SK-N-SH treated with all-trans-retinoic acid at 6 μM for 48 hours (cell line): ENCODE measurements around the gene MYO3A.

Experiments used
- ARNTL ChIP-seq: fragments of 450-650 bp; formaldehyde crosslinking; IDR thresholded peaks from 2 replicates; pipeline ENCODE4 v1.5.0; 2020; ENCODE audit warnings: low read depth, mild to moderate bottlenecking, moderate library complexity, borderline replicate concordance
- BACH2 ChIP-seq: fragments of 250-450 bp; sonication (Bioruptor Pico); IDR thresholded peaks from 2 replicates; pipeline ENCODE4 v1.9.0; 2021; ENCODE audit warnings: mild to moderate bottlenecking, borderline replicate concordance
- CSDC2 ChIP-seq: fragments of 250-450 bp; sonication (Bioruptor Pico); IDR thresholded peaks from 2 replicates; pipeline ENCODE4 v1.5.0; 2020; ENCODE audit warnings: mild to moderate bottlenecking, moderate library complexity
- CSRNP3 ChIP-seq: fragments of 250-450 bp; sonication (Bioruptor Pico); IDR thresholded peaks from 2 replicates; pipeline ENCODE4 v1.5.1; 2021; ENCODE audit warnings: mild to moderate bottlenecking, moderate library complexity
- GLIS3 ChIP-seq: fragments of 250-450 bp; sonication (Bioruptor Pico); IDR thresholded peaks from 2 replicates; pipeline ENCODE4 v1.5.0; 2020; ENCODE audit warnings: mild to moderate bottlenecking, moderate library complexity
- ISL1 ChIP-seq: fragments of 250-450 bp; sonication (Bioruptor Pico); IDR thresholded peaks from 2 replicates; pipeline ENCODE4 v2.1.2; 2022; ENCODE audit warnings: mild to moderate bottlenecking, moderate library complexity
- PATZ1 ChIP-seq: fragments of 250-450 bp; sonication (Bioruptor Pico); IDR thresholded peaks from 2 replicates; pipeline ENCODE4 v1.8.0; 2020; ENCODE audit warnings: mild to moderate bottlenecking, moderate library complexity, borderline replicate concordance
- PPARA ChIP-seq: fragments of 250-450 bp; sonication (Bioruptor Pico); IDR thresholded peaks from 2 replicates; pipeline ENCODE4 v1.5.0; 2020; ENCODE audit warnings: mild to moderate bottlenecking, borderline replicate concordance
- RARB ChIP-seq: fragments of 250-450 bp; sonication (Bioruptor Pico); IDR thresholded peaks from 2 replicates; pipeline ENCODE4 v1.8.0; 2021; ENCODE audit warnings: mild to moderate bottlenecking, moderate library complexity
- TSHZ2 ChIP-seq: fragments of 250-450 bp; sonication (Bioruptor Pico); IDR thresholded peaks from 2 replicates; pipeline ENCODE4 v1.5.0; 2020; ENCODE audit warnings: mild to moderate bottlenecking, moderate library complexity
- ZFP3 ChIP-seq: fragments of 250-450 bp; sonication (Bioruptor Pico); IDR thresholded peaks from 2 replicates; pipeline ENCODE4 v1.5.0; 2020; ENCODE audit warnings: mild to moderate bottlenecking, moderate library complexity
- ZFP30 ChIP-seq: fragments of 450-650 bp; formaldehyde crosslinking; IDR thresholded peaks from 2 replicates; pipeline ENCODE4 v1.5.0; 2022; ENCODE audit warnings: mild to moderate bottlenecking, moderate library complexity
- TF ChIP-seq, protein P1 (sequence below): fragments of 250-450 bp; sonication (Bioruptor Pico); IDR thresholded peaks from 2 replicates; pipeline ENCODE4 v1.8.0; 2021; ENCODE audit warnings: low read depth, mild to moderate bottlenecking, moderate library complexity, borderline replicate concordance
- TF ChIP-seq, protein P2 (sequence below): fragments of 250-450 bp; sonication (Bioruptor Pico); IDR thresholded peaks from 2 replicates; pipeline ENCODE4 v1.5.1; 2020; ENCODE audit warnings: low read depth, mild to moderate bottlenecking, moderate library complexity

GRCh38 chr10:26024303-26024702 lies 90.3 kb downstream of the MYO3A start:
- TF ChIP-seq PATZ1 (CRISPR knock-in tag) = no peak
- TF ChIP-seq CSDC2 (CRISPR knock-in tag) = no peak
- TF ChIP-seq ZFP3 = no peak
- TF ChIP-seq BACH2 = no peak
- TF ChIP-seq, protein P1, sequence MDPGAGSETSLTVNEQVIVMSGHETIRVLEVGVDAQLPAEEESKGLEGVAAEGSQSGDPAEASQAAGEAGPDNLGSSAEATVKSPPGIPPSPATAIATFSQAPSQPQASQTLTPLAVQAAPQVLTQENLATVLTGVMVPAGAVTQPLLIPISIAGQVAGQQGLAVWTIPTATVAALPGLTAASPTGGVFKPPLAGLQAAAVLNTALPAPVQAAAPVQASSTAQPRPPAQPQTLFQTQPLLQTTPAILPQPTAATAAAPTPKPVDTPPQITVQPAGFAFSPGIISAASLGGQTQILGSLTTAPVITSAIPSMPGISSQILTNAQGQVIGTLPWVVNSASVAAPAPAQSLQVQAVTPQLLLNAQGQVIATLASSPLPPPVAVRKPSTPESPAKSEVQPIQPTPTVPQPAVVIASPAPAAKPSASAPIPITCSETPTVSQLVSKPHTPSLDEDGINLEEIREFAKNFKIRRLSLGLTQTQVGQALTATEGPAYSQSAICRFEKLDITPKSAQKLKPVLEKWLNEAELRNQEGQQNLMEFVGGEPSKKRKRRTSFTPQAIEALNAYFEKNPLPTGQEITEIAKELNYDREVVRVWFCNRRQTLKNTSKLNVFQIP (CRISPR knock-in tag) = no peak
- TF ChIP-seq GLIS3 (CRISPR knock-in tag) = no peak
- no peak for TF ChIP-seq RARB
- no peak for TF ChIP-seq ISL1 (CRISPR knock-in tag)
- TF ChIP-seq CSRNP3 (CRISPR knock-in tag) = no peak
- no peak for TF ChIP-seq PPARA
- TF ChIP-seq ZFP30 (CRISPR knock-in tag) = no peak
- TF ChIP-seq TSHZ2 (CRISPR knock-in tag) = no peak
- TF ChIP-seq, protein P2, sequence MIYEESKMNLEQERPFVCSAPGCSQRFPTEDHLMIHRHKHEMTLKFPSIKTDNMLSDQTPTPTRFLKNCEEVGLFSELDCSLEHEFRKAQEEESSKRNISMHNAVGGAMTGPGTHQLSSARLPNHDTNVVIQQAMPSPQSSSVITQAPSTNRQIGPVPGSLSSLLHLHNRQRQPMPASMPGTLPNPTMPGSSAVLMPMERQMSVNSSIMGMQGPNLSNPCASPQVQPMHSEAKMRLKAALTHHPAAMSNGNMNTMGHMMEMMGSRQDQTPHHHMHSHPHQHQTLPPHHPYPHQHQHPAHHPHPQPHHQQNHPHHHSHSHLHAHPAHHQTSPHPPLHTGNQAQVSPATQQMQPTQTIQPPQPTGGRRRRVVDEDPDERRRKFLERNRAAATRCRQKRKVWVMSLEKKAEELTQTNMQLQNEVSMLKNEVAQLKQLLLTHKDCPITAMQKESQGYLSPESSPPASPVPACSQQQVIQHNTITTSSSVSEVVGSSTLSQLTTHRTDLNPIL (CRISPR knock-in tag) = no peak
- no peak for TF ChIP-seq ARNTL (CRISPR knock-in tag)
